Upper lobe of left lung (tissue), 6 donors: Measurements from ENCODE around the gene MAP2K1. TPM values are rescaled to one million over a fixed set of nuclear protein-coding genes. Genes with fewer than 3 reads are reported as not detected.
"Not testable (repeated sequence)": the region's sequence is repeated elsewhere in the genome, so short reads cannot be mapped to it uniquely, and the experiment has no call there.

ENCODE experiments used
- ATAC-seq, 2 donors: fragments of 200-7000 bp; cut with Tn5 transposase; one replicate each; pipeline ENCODE4 v1.9.1; 2022; ENCODE audit warnings: mild to moderate bottlenecking in 2 of 2, moderate library complexity in 2 of 2; ENCODE audit not compliant: low FRiP score in 2 of 2
- DNase-seq, 2 donors: peaks; one replicate each; pipeline ENCODE4 v3.0.0-alpha.2; 2019 to 2020
- H3K27ac ChIP-seq, 4 donors: fragments of 200-600 bp; sonication (generic); one replicate each; pipeline ENCODE4 v1.5.1; 2016 to 2019
- H3K27me3 ChIP-seq, 4 donors: fragments of 200-600 bp; sonication (generic); one replicate each; pipeline ENCODE4 v1.5.1; 2017 to 2019
- H3K36me3 ChIP-seq, 4 donors: fragments of 200-600 bp; sonication (generic); one replicate each; pipeline ENCODE4 v1.5.1; 2016 to 2019
- H3K4me1 ChIP-seq, 4 donors: fragments of 200-600 bp; sonication (generic); one replicate each; pipeline ENCODE4 v1.5.1; 2018 to 2019
- H3K4me3 ChIP-seq, 4 donors: fragments of 200-600 bp; sonication (generic); one replicate each; pipeline ENCODE4 v1.5.1; 2017 to 2019; ENCODE audit warnings: mild to moderate bottlenecking in 2 of 4, moderate library complexity in 1 of 4
- H3K9me3 ChIP-seq, 4 donors: fragments of 200-600 bp; sonication (generic); one replicate each; pipeline ENCODE4 v1.5.1; 2018 to 2019
- CTCF ChIP-seq, 6 experiments: fragments of 450-650 bp in 4 of 6; fragments of 200-600 bp in 2 of 6; sonication (generic) in 2 of 6; IDR thresholded peaks; one replicate each; pipeline ENCODE4 v1.5.1; 2016 to 2019; ENCODE audit warnings: antibody characterized with exemption in 6 of 6
- EP300 ChIP-seq, 4 donors: sonication (generic); formaldehyde crosslinking; IDR thresholded peaks; one replicate each; pipeline ENCODE4 v1.5.1; 2017; ENCODE audit warnings: antibody characterized with exemption in 4 of 4, control low read depth in 2 of 4
- POLR2A ChIP-seq, 4 donors: fragments of 450-650 bp; IDR thresholded peaks; one replicate each; pipeline ENCODE4 v1.5.1; 2016 to 2017; ENCODE audit warnings: antibody characterized with exemption in 4 of 4, mild to moderate bottlenecking in 2 of 4
- POLR2AphosphoS5 ChIP-seq, 2 donors: sonication (generic); formaldehyde crosslinking; IDR thresholded peaks; one replicate each; pipeline ENCODE4 v1.5.1; 2017; ENCODE audit warnings: antibody characterized with exemption in 2 of 2
- WGBS, 2 donors: methylation state at CpG; one replicate each; pipeline ENCODE4 v1.1.5; 2017 to 2018; 5-methylcytosine and 5-hydroxymethylcytosine counted together
- total RNA-seq, 6 donors: library from RNA; depleted of rRNA in 4 of 6; stranded (reverse); fragments of >200 nt in 4 of 6; gene quantifications; one replicate each; pipeline versions ENCODE4 v1.1.0 to v1.2.1, GENCODE V29; 2016 to 2021
- donor health status: DM: no; HTN: no; CAD: no; lungs with moderate emphysema.
- donor health status: DM: no; HTN: yes; CAD: no; lungs with severe emphysema.

Gene MAP2K1
- total RNA-seq, 6 donors from 2014 or later: 38.5 to 80.3 (median 62.4) TPM

GRCh38 chr15:66502491-66502890 lies 115.8 kb downstream of the MAP2K1 start:
- peaks cover 33 to 56% (median 47%) of the 10 kb centered on the region in 4 donors for H3K36me3 ChIP-seq
- 79% methylated on average over 10 of the region's 10 CpGs for WGBS, 2 donors
- no peak for ATAC-seq
- TF ChIP-seq POLR2AphosphoS5 (IDR thresholded peaks at IDR 0.05) (no peak), POLR2A (IDR thresholded peaks at IDR 0.05) (no peak), EP300 (IDR thresholded peaks at IDR 0.05) (no peak), CTCF (IDR thresholded peaks at IDR 0.05) (no peak)
- no peaks in the 10 kb centered on the region for H3K27me3 ChIP-seq
- peak overlapping the region in 1 of 4 donors; percentile 79 for H3K4me3 ChIP-seq
- peaks cover 20 to 45% (median 24%) of the 10 kb centered on the region in 4 donors for H3K4me1 ChIP-seq
- DNase-seq: no peak
- no peak overlapping the region for H3K27ac ChIP-seq
- H3K9me3 ChIP-seq: no peaks in the 10 kb centered on the region

GRCh38 chr15:66503041-66503648 lies 116.4 kb downstream of the MAP2K1 start:
- ATAC-seq, H3K27ac ChIP-seq, DNase-seq, H3K27me3 ChIP-seq, H3K9me3 ChIP-seq: not testable (repeated sequence)
- peaks cover 18 to 40% (median 23%) of the 10 kb centered on the region in 4 donors for H3K4me1 ChIP-seq
- peak overlapping the region; percentile 79 to 96 (median 90) for H3K4me3 ChIP-seq
- WGBS, 2 donors: 59 to 62% methylated on average over 13 of the region's 13 CpGs
- peaks cover 33 to 52% (median 47%) of the 10 kb centered on the region in 4 donors for H3K36me3 ChIP-seq

- no peak for TF ChIP-seq POLR2AphosphoS5 (IDR thresholded peaks at IDR 0.05)
- no peak for TF ChIP-seq CTCF (IDR thresholded peaks at IDR 0.05)
- no peak for TF ChIP-seq EP300 (IDR thresholded peaks at IDR 0.05)
- TF ChIP-seq POLR2A (IDR thresholded peaks at IDR 0.05): no peak
- Histone ChIP-seq H3K9me3 (no peaks in the 10 kb centered on the region), H3K27ac (peak overlapping the region; percentile 87 to 97 (median 92)), H3K27me3 (no peaks in the 10 kb centered on the region), H3K4me3 (peak overlapping the region; percentile 79 to 96 (median 90)), H3K36me3 (peaks cover 32 to 44% (median 40%) of the 10 kb centered on the region in 4 donors), H3K4me1 (peaks cover 14 to 32% (median 23%) of the 10 kb centered on the region in 4 donors)
- WGBS, 2 donors: 0 to 1% methylated on average over 12 of the region's 12 CpGs
- DNase-seq (no peak), ATAC-seq (no peak)
Observed at GRCh38 chr15:66503780-66504562, 117.3 kb downstream of the MAP2K1 start.

GRCh38 chr15:66504563-66505429 lies 118.1 kb downstream of the MAP2K1 start, which contains the start of the genes RPL4 and ZWILCH:
RPL4 (minus strand) TSS chr15:66504855; CDS start chr15:66504790, 65 bp downstream.
ZWILCH (plus strand) TSS chr15:66505326; CDS start chr15:66505339, 13 bp downstream.
- 0% methylated on average over 46 of the region's 46 CpGs for WGBS, 2 donors
- H3K36me3 ChIP-seq: peaks cover 24 to 36% (median 32%) of the 10 kb centered on the region in 4 donors
- ATAC-seq: peak; percentile 96 to 97
- peak; percentile 79 to 95 for DNase-seq
- peak in 2 of 6 experiments; percentile 10 to 21 for TF ChIP-seq CTCF (IDR thresholded peaks at IDR 0.05)
- peak; percentile 90 to 94 for TF ChIP-seq POLR2AphosphoS5 (IDR thresholded peaks at IDR 0.05)
- peak; percentile 65 to 96 (median 94) for TF ChIP-seq POLR2A (IDR thresholded peaks at IDR 0.05)
- TF ChIP-seq EP300 (IDR thresholded peaks at IDR 0.05): peak in 1 of 4 donors; percentile 32
- peaks cover 14 to 30% (median 23%) of the 10 kb centered on the region in 4 donors for H3K4me1 ChIP-seq
- peak within 1 kb of the TSS; percentile 87 to 97 (median 92) for H3K27ac ChIP-seq
- no peaks in the 10 kb centered on the region for H3K27me3 ChIP-seq
- H3K9me3 ChIP-seq: no peaks in the 10 kb centered on the region
- H3K4me3 ChIP-seq: peak within 1 kb of the TSS; percentile 79 to 96 (median 90)
